Measurements from ENCODE around the gene PZP.
"Not testable (repeated sequence)": the region's sequence is repeated elsewhere in the genome, so short reads cannot be mapped to it uniquely, and the experiment has no call there.

PZP gene

DNA sequence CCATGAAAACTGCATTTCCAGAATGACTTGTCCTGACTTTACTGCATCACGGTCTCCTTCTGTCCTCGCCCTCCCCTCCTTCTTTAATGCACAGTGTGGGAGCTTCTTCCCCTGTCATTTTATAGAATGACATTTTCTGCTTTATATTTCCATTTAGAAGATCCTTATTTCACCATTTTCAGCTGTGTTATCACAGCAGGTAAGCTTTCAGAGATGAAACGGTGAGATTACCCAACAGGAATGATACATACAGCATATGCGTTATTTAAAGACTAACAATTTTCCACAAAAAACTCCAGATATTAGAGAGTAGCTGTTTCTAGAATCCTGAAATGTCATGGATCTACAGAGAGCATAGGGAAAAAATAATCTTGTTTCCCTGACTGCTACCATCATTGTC is 27.3 kb upstream of the PZP start:
- Histone ChIP-seq H3K9ac (no peak overlapping the region), H3K36me3 (ENCODE audit: insufficient read depth) (no peaks in the 10 kb centered on the region)
- no peak for TF ChIP-seq CTCF (conservative IDR thresholded peaks at IDR 0.05; ENCODE audit: low read depth, low read length)

DNA sequence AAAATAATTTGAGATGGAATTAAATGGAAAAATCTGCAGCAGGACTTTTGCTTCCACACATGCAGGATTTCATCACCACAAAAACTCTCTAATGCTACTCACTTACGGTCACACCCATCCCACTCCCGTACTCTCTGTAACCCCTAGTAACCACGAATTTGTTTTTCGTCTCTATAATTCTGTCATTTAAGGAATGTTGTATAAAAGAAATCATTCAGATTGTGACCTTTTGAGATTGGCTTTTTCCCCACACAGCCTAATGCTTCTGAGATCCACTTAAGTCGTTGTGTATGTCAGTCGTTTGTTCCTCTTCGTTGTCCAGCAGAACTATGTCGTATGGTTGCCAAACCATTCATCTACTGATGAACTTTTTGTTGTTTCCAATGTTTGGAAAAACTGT is 19.8 kb upstream of the PZP start:
- H3K4me2 ChIP-seq, result no peak overlapping the region
- H3K36me3 ChIP-seq (ENCODE audit: insufficient read depth), result no peaks in the 10 kb centered on the region
- no peaks in the 10 kb centered on the region for H3K4me1 ChIP-seq (ENCODE audit: low read depth, poor library complexity, severe bottlenecking)
- TF ChIP-seq CTCF (conservative IDR thresholded peaks at IDR 0.05; ENCODE audit: low read depth, low read length), result no peak
- no peaks in the 10 kb centered on the region for H3K79me2 ChIP-seq (ENCODE audit: insufficient read depth, low read depth)
- no peak overlapping the region for H3K27ac ChIP-seq
- no peaks in the 10 kb centered on the region for H4K20me1 ChIP-seq (ENCODE audit: insufficient read depth)
- no peak overlapping the region for H2AFZ ChIP-seq (ENCODE audit: low read depth)
- no peak overlapping the region for H3K9ac ChIP-seq
- H3K4me3 ChIP-seq (IDR thresholded peaks at IDR 0.05; ENCODE audit: insufficient read depth, low read depth, low read length), result no peak overlapping the region
- no peaks in the 10 kb centered on the region for H3K27me3 ChIP-seq (ENCODE audit: insufficient read depth, low read depth)

More for the DNA sequence above, 27.3 kb upstream of the PZP start:
- no peak overlapping the region for H3K4me3 ChIP-seq (IDR thresholded peaks at IDR 0.05; ENCODE audit: insufficient read depth, low read depth, low read length)
- H3K27ac ChIP-seq, result no peak overlapping the region
- no peak overlapping the region for H2AFZ ChIP-seq (ENCODE audit: low read depth)
- no peaks in the 10 kb centered on the region for H3K27me3 ChIP-seq (ENCODE audit: insufficient read depth, low read depth)
- H4K20me1 ChIP-seq (ENCODE audit: insufficient read depth), result no peaks in the 10 kb centered on the region
- no peak overlapping the region for H3K4me2 ChIP-seq
- H3K4me1 ChIP-seq (ENCODE audit: low read depth, poor library complexity, severe bottlenecking), result no peaks in the 10 kb centered on the region
- H3K79me2 ChIP-seq (ENCODE audit: insufficient read depth, low read depth), result no peaks in the 10 kb centered on the region

DNA sequence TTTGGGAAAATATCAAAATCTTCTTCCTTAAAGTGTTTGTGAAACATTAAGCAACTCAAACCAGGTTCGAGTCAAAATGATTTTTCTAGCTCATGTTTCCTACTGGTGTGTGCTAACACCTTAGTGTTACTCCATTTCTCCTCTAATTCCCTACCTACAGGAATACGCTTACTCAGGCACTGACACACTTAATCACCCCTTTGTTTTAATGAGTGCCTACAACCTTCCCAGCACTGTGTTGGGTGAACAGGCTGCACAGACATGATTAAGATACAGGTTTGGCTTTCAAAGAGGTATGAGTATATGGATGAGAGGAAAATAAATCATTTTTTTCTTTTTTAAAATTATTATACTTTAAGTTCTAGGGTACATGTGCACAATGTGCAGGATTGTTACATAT is 15.6 kb upstream of the PZP start:
- no peak for TF ChIP-seq CTCF (conservative IDR thresholded peaks at IDR 0.05; ENCODE audit: low read depth, low read length)
- Histone ChIP-seq H3K27ac (no peak overlapping the region), H2AFZ (ENCODE audit: low read depth) (no peak overlapping the region), H3K4me1 (ENCODE audit: low read depth, poor library complexity, severe bottlenecking) (no peaks in the 10 kb centered on the region), H3K27me3 (ENCODE audit: insufficient read depth, low read depth) (no peaks in the 10 kb centered on the region), H3K4me3 (IDR thresholded peaks at IDR 0.05; ENCODE audit: insufficient read depth, low read depth, low read length) (no peak overlapping the region), H3K79me2 (ENCODE audit: insufficient read depth, low read depth) (no peaks in the 10 kb centered on the region), H3K9ac (no peak overlapping the region), H3K4me2 (no peak overlapping the region), H4K20me1 (ENCODE audit: insufficient read depth) (no peaks in the 10 kb centered on the region), H3K36me3 (ENCODE audit: insufficient read depth) (no peaks in the 10 kb centered on the region)

DNA sequence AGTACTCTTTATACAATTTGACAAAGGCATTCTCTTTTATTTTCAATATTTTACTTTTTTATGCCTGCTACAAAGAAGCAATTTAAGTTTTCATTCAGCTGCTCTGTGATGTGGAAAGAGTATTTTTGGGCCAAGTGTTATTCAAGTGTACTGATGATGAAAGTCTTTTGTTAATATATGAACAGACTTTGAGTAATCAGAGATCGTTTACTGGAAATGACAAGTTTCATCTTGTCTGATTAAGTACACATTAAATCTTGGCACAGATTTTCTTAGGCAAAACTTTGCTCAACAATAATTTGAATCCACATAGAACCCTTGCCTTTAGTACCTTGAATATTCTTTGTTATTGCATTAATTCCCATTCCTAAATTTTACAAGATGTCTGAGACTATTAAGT is 13.3 kb upstream of the PZP start:
- TF ChIP-seq CTCF (conservative IDR thresholded peaks at IDR 0.05; ENCODE audit: low read depth, low read length), result no peak
- Histone ChIP-seq H3K4me1 (ENCODE audit: low read depth, poor library complexity, severe bottlenecking) (no peaks in the 10 kb centered on the region), H2AFZ (ENCODE audit: low read depth) (no peak overlapping the region), H3K27ac (no peak overlapping the region), H3K36me3 (ENCODE audit: insufficient read depth) (no peaks in the 10 kb centered on the region), H3K9ac (no peak overlapping the region), H3K4me3 (IDR thresholded peaks at IDR 0.05; ENCODE audit: insufficient read depth, low read depth, low read length) (no peak overlapping the region), H3K27me3 (ENCODE audit: insufficient read depth, low read depth) (no peaks in the 10 kb centered on the region), H3K79me2 (ENCODE audit: insufficient read depth, low read depth) (no peaks in the 10 kb centered on the region), H3K4me2 (no peak overlapping the region), H4K20me1 (ENCODE audit: insufficient read depth) (no peaks in the 10 kb centered on the region)

GRCh38 chr12:9221011-9221410 is 12.8 kb upstream of the PZP start:
- H3K79me2 ChIP-seq (ENCODE audit: insufficient read depth, low read depth); H3K27ac ChIP-seq; H3K9ac ChIP-seq; H4K20me1 ChIP-seq (ENCODE audit: insufficient read depth); H2AFZ ChIP-seq (ENCODE audit: low read depth); H3K4me2 ChIP-seq; H3K27me3 ChIP-seq (ENCODE audit: insufficient read depth, low read depth); H3K4me1 ChIP-seq (ENCODE audit: low read depth, poor library complexity, severe bottlenecking); H3K4me3 ChIP-seq (IDR thresholded peaks at IDR 0.05; ENCODE audit: insufficient read depth, low read depth, low read length); H3K36me3 ChIP-seq (ENCODE audit: insufficient read depth): not testable (repeated sequence)

Measured in KMS-11 (cell line).